Right lobe of liver (tissue), 6 donors: ENCODE results near the gene CBR1. TPM values are rescaled to one million over a fixed set of nuclear protein-coding genes. Genes with fewer than 3 reads are reported as not detected.
A peak's percentile ranks its signal among the peaks of the same experiment; 100 is the strongest.

Experiments
- ATAC-seq, 4 donors: fragments of 200-7000 bp; cut with Tn5 transposase; one replicate each; pipeline ENCODE4 v1.9.1; 2020; ENCODE audit warnings: mild to moderate bottlenecking in 4 of 4, moderate library complexity in 4 of 4
- DNase-seq, 3 donors: peaks; one replicate each; pipeline ENCODE4 v3.0.0-alpha.2; 2020
- H3K27ac ChIP-seq, 3 donors: fragments of 200-600 bp; one replicate each; pipeline ENCODE4 v1.8.0; 2022
- H3K27me3 ChIP-seq, 2 donors: fragments of 200-600 bp; one replicate each; pipeline ENCODE4 v1.8.0; 2022
- H3K36me3 ChIP-seq, 4 donors: fragments of 200-600 bp; sonication (generic) in 1 of 4; one replicate each; pipeline versions ENCODE4 v1.5.1 to v1.8.0; 2017 to 2022; ENCODE audit warnings: control low read depth in 1 of 4
- H3K4me1 ChIP-seq, 4 donors: fragments of 200-600 bp; sonication (generic) in 1 of 4; one replicate each; pipeline versions ENCODE4 v1.5.1 to v1.8.0; 2017 to 2022; ENCODE audit warnings: control low read depth in 1 of 4
- H3K4me3 ChIP-seq, 3 donors: fragments of 200-600 bp; one replicate each; pipeline ENCODE4 v1.8.0; 2022
- H3K9me3 ChIP-seq, 4 donors: fragments of 200-600 bp; sonication (generic) in 1 of 4; one replicate each; pipeline versions ENCODE4 v1.5.1 to v1.8.0; 2017 to 2022; ENCODE audit warnings: control low read depth in 1 of 4
- POLR2A ChIP-seq: fragments of 450-650 bp; IDR thresholded peaks from one replicate; pipeline ENCODE4 v1.6.1; 2017; ENCODE audit warnings: antibody characterized with exemption, mild to moderate bottlenecking
- WGBS: methylation state at CpG from one replicate; pipeline ENCODE4 v1.1.6; 2018; ENCODE audit warnings: low coverage, low lambda C conversion rate; ENCODE audit not compliant: insufficient coverage; ENCODE audit errors: missing lambda C conversion rate; 5-methylcytosine and 5-hydroxymethylcytosine counted together
- intact Hi-C, 2 donors: fragments of 100-400 bp; cut with DNase I; formaldehyde crosslinking; loops; one replicate each; pipeline versions ENCODE4 v1.11.2 to v1.14.1; 2022
- total RNA-seq, 6 experiments: library from RNA; depleted of rRNA in 2 of 6; stranded (reverse); fragments of >200 nt in 2 of 6; fragmentation: NEBNext Ultra II Directional in 3 of 6; extraction: Animal tissue kit (Norgen Biotek cat#: 25700) in 3 of 6; gene quantifications; one replicate each; pipeline versions ENCODE4 v1.1.0 to v1.2.4, GENCODE V29; 2016 to 2023
- TF ChIP-seq, protein P1 (sequence below), 4 donors: fragments of 200-600 bp in 3 of 4; fragments of 450-650 bp in 1 of 4; IDR thresholded peaks; one replicate each; pipeline versions ENCODE4 v1.5.1 to v1.8.0; 2016 to 2022; ENCODE audit warnings: antibody characterized with exemption in 4 of 4, mild to moderate bottlenecking in 2 of 4
- donor health status: DM: no; HTN: yes; CAD: no.
- donor health status: DM: no; HTN: no; CAD: no.
- donor health status: DM: no; HTN: no; CAD: no.
- donor health status: DM: no; HTN: yes; CAD: no.
- donor health status: DM: no; HTN: yes; CAD: no.

Gene CBR1
- total RNA-seq, 6 experiments from 2014 or later: 59.1 to 688 (median 211) TPM

DNA sequence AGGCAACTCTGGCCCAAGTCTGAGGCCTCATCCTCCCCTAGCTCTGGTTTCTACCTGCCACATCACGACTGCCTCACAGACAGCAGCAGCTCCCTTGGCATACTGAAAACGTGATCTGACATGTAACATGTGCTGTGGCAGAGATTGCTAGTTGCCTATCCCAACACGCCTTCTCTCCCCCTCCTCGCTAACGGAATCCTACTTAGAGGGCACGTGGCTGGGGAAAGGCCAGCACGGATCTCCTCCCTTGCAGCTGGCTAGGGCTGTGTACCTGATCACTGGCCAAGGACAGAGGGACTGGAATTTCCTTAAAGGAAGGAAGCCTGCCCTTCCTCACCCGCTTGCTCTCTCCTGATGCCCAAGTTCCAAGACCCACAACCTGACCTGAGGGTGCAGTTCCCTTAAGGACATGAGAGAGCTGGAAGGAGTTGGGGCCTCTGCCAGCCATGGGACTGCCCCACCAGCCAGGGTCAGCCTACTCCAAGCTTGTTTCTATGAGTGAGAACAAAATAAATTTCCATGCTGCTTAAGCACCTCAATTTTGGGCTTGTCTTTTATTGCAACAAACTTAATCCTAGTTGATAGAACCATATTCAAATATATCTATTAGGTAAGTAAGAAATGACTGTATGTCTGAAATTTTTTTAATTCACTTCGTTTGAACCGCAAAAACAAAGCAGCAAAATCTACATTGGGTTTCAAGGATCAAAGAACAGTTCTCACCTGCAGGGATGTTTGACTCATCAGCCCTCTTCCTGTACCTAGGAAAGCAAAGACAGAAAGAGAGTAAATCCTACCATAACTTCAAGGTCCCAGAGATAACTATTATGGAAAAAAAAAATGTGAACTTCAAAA, 16.7 kb upstream of the CBR1 start:
- ATAC-seq (peak in 1 of 4 donors; percentile 25), DNase-seq (no peak)
- Histone ChIP-seq H3K27ac (no peak overlapping the region), H3K36me3 (peaks cover 6 to 72% (median 25%) of the 10 kb centered on the region in 4 donors), H3K4me1 (no peaks in the 10 kb centered on the region), H3K4me3 (no peak overlapping the region), H3K27me3 (no peaks in the 10 kb centered on the region), H3K9me3 (no peaks in the 10 kb centered on the region)
- 75% methylated on average over 10 of the region's 10 CpGs for WGBS
- no peak for TF ChIP-seq POLR2A
- TF ChIP-seq, protein P1, sequence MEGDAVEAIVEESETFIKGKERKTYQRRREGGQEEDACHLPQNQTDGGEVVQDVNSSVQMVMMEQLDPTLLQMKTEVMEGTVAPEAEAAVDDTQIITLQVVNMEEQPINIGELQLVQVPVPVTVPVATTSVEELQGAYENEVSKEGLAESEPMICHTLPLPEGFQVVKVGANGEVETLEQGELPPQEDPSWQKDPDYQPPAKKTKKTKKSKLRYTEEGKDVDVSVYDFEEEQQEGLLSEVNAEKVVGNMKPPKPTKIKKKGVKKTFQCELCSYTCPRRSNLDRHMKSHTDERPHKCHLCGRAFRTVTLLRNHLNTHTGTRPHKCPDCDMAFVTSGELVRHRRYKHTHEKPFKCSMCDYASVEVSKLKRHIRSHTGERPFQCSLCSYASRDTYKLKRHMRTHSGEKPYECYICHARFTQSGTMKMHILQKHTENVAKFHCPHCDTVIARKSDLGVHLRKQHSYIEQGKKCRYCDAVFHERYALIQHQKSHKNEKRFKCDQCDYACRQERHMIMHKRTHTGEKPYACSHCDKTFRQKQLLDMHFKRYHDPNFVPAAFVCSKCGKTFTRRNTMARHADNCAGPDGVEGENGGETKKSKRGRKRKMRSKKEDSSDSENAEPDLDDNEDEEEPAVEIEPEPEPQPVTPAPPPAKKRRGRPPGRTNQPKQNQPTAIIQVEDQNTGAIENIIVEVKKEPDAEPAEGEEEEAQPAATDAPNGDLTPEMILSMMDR (IDR thresholded peaks at IDR 0.05): no peak
- intact Hi-C loops: no loop called here

DNA sequence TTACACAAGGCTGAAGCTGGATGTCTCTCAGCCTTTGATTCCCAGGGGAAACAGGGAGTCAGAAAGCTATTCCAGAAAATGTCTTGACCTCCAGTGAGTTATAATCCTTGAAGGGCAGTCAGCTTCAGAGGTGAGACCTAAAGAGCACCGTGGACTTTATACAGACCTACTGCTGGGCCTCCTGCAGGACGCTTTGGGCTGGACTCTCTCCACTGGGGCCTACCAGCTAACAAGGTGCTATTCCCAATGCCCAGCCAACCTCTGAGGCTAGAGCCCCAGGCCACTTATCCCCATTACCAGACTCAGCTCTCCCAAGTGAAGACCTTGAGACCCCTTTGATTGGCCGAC, 16.1 kb upstream of the CBR1 start:
- no peak for DNase-seq
- intact Hi-C loops: no loop called here

DNA sequence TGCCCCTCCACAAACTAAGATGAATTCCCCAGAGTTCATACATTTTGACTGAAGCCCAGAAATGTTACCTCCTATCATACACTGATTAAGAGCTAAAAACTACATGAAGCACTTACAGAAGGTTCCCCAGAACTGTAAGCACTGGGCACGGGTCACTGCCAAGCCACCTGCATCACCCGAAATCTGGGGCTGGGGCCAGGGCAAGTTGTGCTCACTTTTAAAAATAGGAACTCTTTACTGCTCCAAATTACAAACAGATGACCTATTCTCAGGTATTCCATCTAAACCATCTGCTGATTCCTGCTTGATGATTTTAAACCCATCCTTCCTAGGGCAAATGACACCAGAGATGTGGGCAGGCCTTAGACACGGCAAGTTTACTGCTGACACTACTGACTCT, 14.3 kb upstream of the CBR1 start:
- Histone ChIP-seq H3K9me3 (no peaks in the 10 kb centered on the region), H3K27ac (no peak overlapping the region), H3K4me3 (no peak overlapping the region), H3K36me3 (peaks cover 6 to 62% (median 26%) of the 10 kb centered on the region in 4 donors), H3K4me1 (peaks cover 0 to 8% (median 3%) of the 10 kb centered on the region in 4 donors), H3K27me3 (no peaks in the 10 kb centered on the region)
- ATAC-seq (no peak), DNase-seq (no peak)
- intact Hi-C loops: no loop called here
- TF ChIP-seq, protein P1 (IDR thresholded peaks at IDR 0.05): no peak
- no peak for TF ChIP-seq POLR2A
- whole genome bisulfite sequencing: 79% methylated on average over 2 of the region's 3 CpGs

More for the DNA sequence above, 16.1 kb upstream of the CBR1 start:
- Histone ChIP-seq H3K4me1 (no peaks in the 10 kb centered on the region), H3K27me3 (no peaks in the 10 kb centered on the region), H3K36me3 (peaks cover 6 to 70% (median 26%) of the 10 kb centered on the region in 4 donors), H3K27ac (no peak overlapping the region), H3K9me3 (no peaks in the 10 kb centered on the region), H3K4me3 (no peak overlapping the region)
- ATAC-seq: no peak
- TF ChIP-seq, protein P1 (IDR thresholded peaks at IDR 0.05): no peak
- TF ChIP-seq POLR2A: no peak
- WGBS: no CpG with 5 or more reads among the region's 3 CpGs

DNA sequence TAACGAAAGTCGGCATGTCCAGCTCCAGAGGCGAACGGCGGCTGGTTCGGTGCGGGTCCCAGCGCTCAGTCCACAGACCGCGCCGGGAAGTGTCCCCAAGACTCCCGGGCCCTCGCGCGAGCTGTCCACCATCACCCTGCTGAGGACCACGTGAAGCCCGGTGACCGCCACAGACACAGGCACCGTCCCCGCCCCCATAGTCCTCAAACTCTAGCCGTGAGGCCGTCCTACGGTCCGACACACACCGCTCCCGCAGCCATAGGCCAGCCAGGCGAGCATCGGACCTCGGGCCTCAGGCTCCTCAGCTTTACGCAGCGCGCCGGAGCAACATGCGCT, 10.0 kb upstream of the CBR1 start:
- Histone ChIP-seq H3K27ac (peak overlapping the region; percentile 85 to 87 (median 86)), H3K9me3 (no peaks in the 10 kb centered on the region), H3K27me3 (no peaks in the 10 kb centered on the region), H3K4me1 (peaks cover 0 to 23% (median 3%) of the 10 kb centered on the region in 4 donors), H3K36me3 (peaks cover 0 to 35% (median 19%) of the 10 kb centered on the region in 4 donors), H3K4me3 (peak overlapping the region; percentile 51 to 96 (median 88))
- WGBS: 0% methylated on average over 3 of the region's 34 CpGs
- DNase-seq: peak; percentile 52 to 71 (median 61)
- intact Hi-C loops: no loop called here
- peak; percentile 48 to 60 (median 56) for ATAC-seq
- TF ChIP-seq, protein P1 (IDR thresholded peaks at IDR 0.05): no peak
- no peak for TF ChIP-seq POLR2A
